ENCODE measurements around the gene WNT5B.

- TF ChIP-seq CTCF (IDR thresholded peaks at IDR 0.05) (peak; percentile 30 to 78 (median 70)), POLR2A (IDR thresholded peaks at IDR 0.05) (no peak)
These were observed 5.7 kb downstream of the WNT5B start for GRCh38 chr12:1634590-1635191.

All from Peyer's patch (tissue), 4 donors.